GM12878 (cell line): ENCODE measurements around the gene PTPRN2.

Experiments
- CREM ChIP-seq: IDR thresholded peaks from 2 replicates; pipeline ENCODE4 v1.6.1; 2014; ENCODE audit warnings: antibody characterized with exemption, low read depth
- CTCF ChIP-seq, 3 experiments: IDR thresholded peaks in 2 of 3; conservative IDR thresholded peaks in 1 of 3; 2 replicates each; pipeline ENCODE4 v1.5.1; 2011; ENCODE audit warnings: low read depth in 3 of 3, low read length in 3 of 3, mild to moderate bottlenecking in 3 of 3, control low read depth in 2 of 3, moderate library complexity in 2 of 3, inconsistent platforms in 1 of 3, mixed read lengths in 1 of 3; ENCODE audit not compliant: control insufficient read depth in 2 of 3, insufficient read depth in 1 of 3; ENCODE audit errors: extremely low read depth in 1 of 3
- E2F4 ChIP-seq: IDR thresholded peaks from 2 replicates; pipeline ENCODE4 v1.6.1; 2012; ENCODE audit warnings: low read depth, low read length, improper control_type of control experiment
- POLR2A ChIP-seq: IDR thresholded peaks from 2 replicates; pipeline ENCODE4 v1.6.1; 2011; ENCODE audit warnings: low read depth, mild to moderate bottlenecking, low read length

- no peak for TF ChIP-seq CTCF (IDR thresholded peaks at IDR 0.05 in 2 of 3, conservative IDR thresholded peaks at IDR 0.05 in 1 of 3; ENCODE audit: control insufficient read depth in 2 of 3, extremely low read depth in 1 of 3, insufficient read depth in 1 of 3, low read depth in 3 of 3, low read length in 3 of 3)
- no peak for TF ChIP-seq POLR2A
- no peak for TF ChIP-seq E2F4
- no peak for TF ChIP-seq CREM
Observed at GRCh38 chr7:158014976-158015375, 572.6 kb downstream of the PTPRN2 start.
